SK-N-SH (cell line): ENCODE data around the gene XKR7. TPM values are rescaled to one million over a fixed set of nuclear protein-coding genes. Genes with fewer than 3 reads are reported as not detected.
A peak's percentile ranks its signal among the peaks of the same experiment; 100 is the strongest.

ENCODE experiments used
- CTCF ChIA-PET: fragments of 300-600, 350-600 bp; formaldehyde crosslinking; extraction: SDS; loops from one replicate; lab custom pipeline; 2021; lab: Yijun Ruan, JAX
- POLR2A ChIA-PET: fragments of 350-600 bp; sonication (Branson Sonifier 250); formaldehyde crosslinking; extraction: SDS; loops from one replicate; lab custom pipeline; 2020; ENCODE audit warnings: antibody characterized with exemption, inconsistent platforms; lab: Yijun Ruan, JAX
- DNase-seq: peaks from one replicate; pipeline ENCODE4 v3.0.0; 2012
- H2AFZ ChIP-seq: fragments of 200-600 bp; sonication (generic); 2 replicates; pipeline ENCODE4 v1.8.1; 2016; ENCODE audit warnings: antibody characterized with exemption, mild to moderate bottlenecking, low read depth
- H3F3A ChIP-seq: fragments of 200-600 bp; sonication (generic); replicated peaks from 2 replicates; pipeline ENCODE3; 2016; ENCODE audit warnings: antibody characterized with exemption, mild to moderate bottlenecking; ENCODE audit not compliant: insufficient read depth
- H3K27ac ChIP-seq, 2 experiments: fragments of 200-500 bp in 1 of 2; fragments of 200-600 bp in 1 of 2; sonication (Bioruptor generic) in 1 of 2; sonication (generic), shearing (Covaris generic) in 1 of 2; 2 replicates each; pipeline versions ENCODE4 v1.5.1 to v1.6.1; 2014 to 2016; ENCODE audit warnings: low read depth in 2 of 2, inconsistent platforms in 1 of 2, low read length in 1 of 2, mild to moderate bottlenecking in 1 of 2, mixed read lengths in 1 of 2
- H3K27me3 ChIP-seq: fragments of 200-600 bp; sonication (generic), shearing (Covaris generic); 2 replicates; pipeline ENCODE4 v1.6.1; 2016; ENCODE audit warnings: mixed run types; ENCODE audit not compliant: insufficient read depth
- H3K36me3 ChIP-seq, 2 experiments: fragments of 200-500 bp in 1 of 2; fragments of 200-600 bp in 1 of 2; sonication (Bioruptor generic) in 1 of 2; sonication (generic) in 1 of 2; replicated peaks in 1 of 2; 2 replicates each; pipeline versions ENCODE3 to v1.5.1; 2014 to 2016; ENCODE audit warnings: low read length in 1 of 2, mild to moderate bottlenecking in 1 of 2; ENCODE audit not compliant: insufficient read depth in 2 of 2, control insufficient read depth in 1 of 2
- H3K4me1 ChIP-seq, 2 experiments: fragments of 200-500 bp in 1 of 2; fragments of 200-600 bp in 1 of 2; sonication (Bioruptor generic) in 1 of 2; sonication (generic), shearing (Covaris generic) in 1 of 2; 2 replicates each; pipeline versions ENCODE4 v1.5.1 to v1.6.1; 2014 to 2016; ENCODE audit warnings: low read depth in 1 of 2, low read length in 1 of 2, mixed run types in 1 of 2; ENCODE audit not compliant: insufficient read depth in 2 of 2, control insufficient read depth in 1 of 2
- H3K4me2 ChIP-seq: fragments of 200-600 bp; sonication (generic), shearing (Covaris generic); 2 replicates; pipeline ENCODE4 v1.6.1; 2017; ENCODE audit warnings: mixed run types
- H3K4me3 ChIP-seq, 2 experiments: fragments of 200-500 bp in 1 of 2; fragments of 200-600 bp in 1 of 2; sonication (Bioruptor generic) in 1 of 2; sonication (generic), shearing (Covaris generic) in 1 of 2; 2 replicates each; pipeline versions ENCODE4 v1.5.1 to v1.8.1; 2014 to 2016; ENCODE audit warnings: low read depth in 2 of 2, inconsistent platforms in 1 of 2, low read length in 1 of 2, mild to moderate bottlenecking in 1 of 2, mixed read lengths in 1 of 2, moderate library complexity in 1 of 2
- H3K79me2 ChIP-seq: fragments of 200-600 bp; sonication (generic); 2 replicates; pipeline ENCODE4 v1.8.1; 2017; ENCODE audit warnings: mild to moderate bottlenecking; ENCODE audit not compliant: insufficient read depth
- H3K9ac ChIP-seq: fragments of 200-600 bp; sonication (generic); 2 replicates; pipeline ENCODE4 v1.6.1; 2017; ENCODE audit warnings: mixed run types
- H3K9me2 ChIP-seq: fragments of 200-600 bp; sonication (generic); 2 replicates; pipeline ENCODE4 v1.6.1; 2017; ENCODE audit warnings: mixed run types
- H3K9me3 ChIP-seq: fragments of 200-600 bp; sonication (generic); 2 replicates; pipeline ENCODE4 v1.6.1; 2017; ENCODE audit warnings: mixed run types, mild to moderate bottlenecking, moderate library complexity
- H4K20me1 ChIP-seq: fragments of 200-600 bp; sonication (generic); 2 replicates; pipeline ENCODE4 v1.6.1; 2017; ENCODE audit warnings: mild to moderate bottlenecking, mixed run types; ENCODE audit not compliant: insufficient read depth
- CTCF ChIP-seq: fragments of 200-600 bp; sonication (generic); IDR thresholded peaks from 2 replicates; pipeline ENCODE4 v1.6.1; 2017; ENCODE audit warnings: antibody characterized with exemption, mild to moderate bottlenecking, moderate library complexity
- ELF1 ChIP-seq: IDR thresholded peaks from 2 replicates; pipeline ENCODE4 v1.4.0; 2012
- EP300 ChIP-seq, 2 experiments: IDR thresholded peaks; 2 replicates each; pipeline versions ENCODE4 v1.4.0 to v1.6.1; 2012; ENCODE audit warnings: borderline replicate concordance in 1 of 2, low read depth in 1 of 2, low read length in 1 of 2
- GABPA ChIP-seq: IDR thresholded peaks from 2 replicates; pipeline ENCODE4 v1.4.0; 2012; ENCODE audit warnings: low read depth, mild to moderate bottlenecking
- GATA2 ChIP-seq: sonication (generic); formaldehyde crosslinking; IDR thresholded peaks from 2 replicates; pipeline ENCODE4 v1.5.0; 2020; ENCODE audit warnings: mild to moderate bottlenecking, missing genetic modification reagents
- JUND ChIP-seq: IDR thresholded peaks from 2 replicates; pipeline ENCODE4 v1.4.0; 2012
- MEF2A ChIP-seq: IDR thresholded peaks from 2 replicates; pipeline ENCODE4 v1.4.0; 2012; ENCODE audit warnings: low read depth, borderline replicate concordance
- POLR2AphosphoS5 ChIP-seq: IDR thresholded peaks from 2 replicates; pipeline ENCODE4 v1.6.1; 2012; ENCODE audit warnings: low read depth, low read length
- RCOR1 ChIP-seq: fragments of 150-350 bp; IDR thresholded peaks from 2 replicates; pipeline ENCODE4 v1.6.1; 2017; ENCODE audit warnings: antibody characterized with exemption, low read length
- RFX5 ChIP-seq: IDR thresholded peaks from 2 replicates; pipeline ENCODE4 v1.6.1; 2012; ENCODE audit warnings: mild to moderate bottlenecking, improper control_type of control experiment, low read length
- TCF12 ChIP-seq: IDR thresholded peaks from 2 replicates; pipeline ENCODE4 v1.4.0; 2012
- TEAD4 ChIP-seq: IDR thresholded peaks from 2 replicates; pipeline ENCODE4 v1.4.0; 2012; ENCODE audit warnings: mild to moderate bottlenecking, borderline replicate concordance; ENCODE audit not compliant: insufficient read depth
- USF2 ChIP-seq: fragments of 150-350 bp; IDR thresholded peaks from 2 replicates; pipeline ENCODE4 v1.6.1; 2017; ENCODE audit warnings: antibody characterized with exemption, low read length, low read depth, borderline replicate concordance
- WGBS: methylation state at CpG from one replicate; pipeline ENCODE4 v1.1.6; 2017; ENCODE audit warnings: low lambda C conversion rate; 5-methylcytosine and 5-hydroxymethylcytosine counted together
- polyA plus RNA-seq, 3 experiments: library from polyadenylated mRNA; depleted of rRNA; stranded (reverse); fragments of >200 nt; gene quantifications; 2 replicates each; pipeline ENCODE4 v1.2.3, GENCODE V29; 2012
- TF ChIP-seq, protein P1 (sequence below): IDR thresholded peaks from 2 replicates; pipeline ENCODE4 v1.4.0; 2012; ENCODE audit warnings: low read depth, borderline replicate concordance
- TF ChIP-seq, protein P2 (sequence below): IDR thresholded peaks from 2 replicates; pipeline ENCODE4 v1.4.0; 2012; ENCODE audit warnings: low read depth, borderline replicate concordance

The XKR7 gene
- polyA plus RNA-seq, 1 of the 3 experiments (the other 2 are of a cell fraction): 0.02 TPM

DNA sequence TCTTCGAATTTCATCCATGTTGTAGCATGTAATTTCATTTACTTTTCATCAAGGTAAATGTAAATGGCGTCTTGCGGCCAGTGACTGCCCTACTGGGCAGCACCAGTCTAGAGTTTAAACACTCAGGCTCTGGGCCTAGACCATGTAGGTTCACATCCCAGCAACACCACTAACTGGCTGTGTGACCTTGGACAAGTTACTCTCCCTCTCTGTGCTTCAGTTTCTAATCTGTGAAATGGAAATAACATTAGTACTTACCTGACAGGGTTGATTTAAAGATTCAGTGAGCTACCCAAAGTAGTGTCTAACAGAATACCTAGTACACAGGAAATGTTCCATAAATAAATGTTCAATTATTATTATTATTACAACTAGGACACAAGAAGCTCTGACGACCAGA, 45.4 kb upstream of the XKR7 start (continued):
- TF ChIP-seq USF2 (no peak), POLR2AphosphoS5 (no peak), RCOR1 (no peak), JUND (no peak), EP300 (IDR thresholded peaks at IDR 0.05; ENCODE audit: borderline replicate concordance in 1 of 2, low read depth in 1 of 2, low read length in 1 of 2) (no peak)
- TF ChIP-seq, protein P1, sequence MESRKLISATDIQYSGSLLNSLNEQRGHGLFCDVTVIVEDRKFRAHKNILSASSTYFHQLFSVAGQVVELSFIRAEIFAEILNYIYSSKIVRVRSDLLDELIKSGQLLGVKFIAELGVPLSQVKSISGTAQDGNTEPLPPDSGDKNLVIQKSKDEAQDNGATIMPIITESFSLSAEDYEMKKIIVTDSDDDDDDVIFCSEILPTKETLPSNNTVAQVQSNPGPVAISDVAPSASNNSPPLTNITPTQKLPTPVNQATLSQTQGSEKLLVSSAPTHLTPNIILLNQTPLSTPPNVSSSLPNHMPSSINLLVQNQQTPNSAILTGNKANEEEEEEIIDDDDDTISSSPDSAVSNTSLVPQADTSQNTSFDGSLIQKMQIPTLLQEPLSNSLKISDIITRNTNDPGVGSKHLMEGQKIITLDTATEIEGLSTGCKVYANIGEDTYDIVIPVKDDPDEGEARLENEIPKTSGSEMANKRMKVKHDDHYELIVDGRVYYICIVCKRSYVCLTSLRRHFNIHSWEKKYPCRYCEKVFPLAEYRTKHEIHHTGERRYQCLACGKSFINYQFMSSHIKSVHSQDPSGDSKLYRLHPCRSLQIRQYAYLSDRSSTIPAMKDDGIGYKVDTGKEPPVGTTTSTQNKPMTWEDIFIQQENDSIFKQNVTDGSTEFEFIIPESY: no peak
- TF ChIP-seq, all 33 proteins: peak for 0

GRCh38 chr20:31923388-31924331, 44.3 kb upstream of the XKR7 start:
- H3K9me2 ChIP-seq: no peaks in the 10 kb centered on the region
- no peak overlapping the region for H3K9ac ChIP-seq
- no peaks in the 10 kb centered on the region for H3F3A ChIP-seq
- no peaks in the 10 kb centered on the region for H3K79me2 ChIP-seq
- H3K36me3 ChIP-seq: no peaks in the 10 kb centered on the region
- ChIA-PET CTCF (interaction anchor here (1.1 to 1.5 kb wide), 3 partner anchors 17 to 90 kb away, joined by 3 to 6 read pairs (median 3); no protein-coding TSS in a partner anchor), POLR2A (interaction anchor here (1.2 kb wide), 1 partner anchor 12 kb away, joined by 5 read pairs; no protein-coding TSS in a partner anchor)
- DNase-seq: peak; percentile 35
- no peak overlapping the region for H3K4me3 ChIP-seq
- H3K27ac ChIP-seq: no peak overlapping the region
- no peaks in the 10 kb centered on the region; a peak in 1 of 4 replicates for H3K4me1 ChIP-seq
- TF ChIP-seq, protein P2, sequence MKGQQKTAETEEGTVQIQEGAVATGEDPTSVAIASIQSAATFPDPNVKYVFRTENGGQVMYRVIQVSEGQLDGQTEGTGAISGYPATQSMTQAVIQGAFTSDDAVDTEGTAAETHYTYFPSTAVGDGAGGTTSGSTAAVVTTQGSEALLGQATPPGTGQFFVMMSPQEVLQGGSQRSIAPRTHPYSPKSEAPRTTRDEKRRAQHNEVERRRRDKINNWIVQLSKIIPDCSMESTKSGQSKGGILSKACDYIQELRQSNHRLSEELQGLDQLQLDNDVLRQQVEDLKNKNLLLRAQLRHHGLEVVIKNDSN: no peak
- TF ChIP-seq TEAD4 (no peak), GATA2 (CRISPR knock-in tag) (no peak), TCF12 (no peak), JUND (no peak), CTCF (no peak), GABPA (no peak), USF2 (no peak), EP300 (IDR thresholded peaks at IDR 0.05; ENCODE audit: borderline replicate concordance in 1 of 2, low read depth in 1 of 2, low read length in 1 of 2) (no peak), RFX5 (no peak), MEF2A (no peak), ELF1 (no peak)
- H3K9me3 ChIP-seq: no peaks in the 10 kb centered on the region
- H3K4me2 ChIP-seq: no peak overlapping the region
- H3K27me3 ChIP-seq: no peaks in the 10 kb centered on the region; the same call in 1 of the 2 replicates
- H2AFZ ChIP-seq: no peak overlapping the region
- 52% methylated on average over 13 of the region's 13 CpGs for WGBS
- no peaks in the 10 kb centered on the region for H4K20me1 ChIP-seq
